WERI-Rb-1 (cell line): Measurements from ENCODE around the gene KRTAP9-2.
"Not testable (repeated sequence)": the region's sequence is repeated elsewhere in the genome, so short reads cannot be mapped to it uniquely, and the experiment has no call there.

Source experiments
- DNase-seq: peaks from one replicate; pipeline ENCODE4 v3.0.0-alpha.2; 2020
- H3K27ac ChIP-seq: fragments of 250-450 bp; sonication (Bioruptor Pico); 2 replicates; pipeline ENCODE4 v1.5.1; 2020; ENCODE audit warnings: mild to moderate bottlenecking, moderate library complexity
- H3K27me3 ChIP-seq: fragments of 250-450 bp; sonication (Bioruptor Pico); 2 replicates; pipeline ENCODE4 v1.5.1; 2021; ENCODE audit warnings: mild to moderate bottlenecking, low read depth, moderate library complexity; ENCODE audit not compliant: insufficient read depth, severe bottlenecking
- H3K36me3 ChIP-seq: fragments of 250-450 bp; sonication (Bioruptor Pico); 2 replicates; pipeline ENCODE4 v1.5.1; 2020; ENCODE audit warnings: mild to moderate bottlenecking, moderate library complexity
- H3K4me3 ChIP-seq: 2 replicates; pipeline ENCODE4 v1.5.1; 2011; ENCODE audit warnings: low read depth, mild to moderate bottlenecking, control low read depth, low read length
- H3K9me3 ChIP-seq: fragments of 250-450 bp; sonication (Bioruptor Pico); 2 replicates; pipeline ENCODE4 v1.5.1; 2021; ENCODE audit warnings: mild to moderate bottlenecking, moderate library complexity; ENCODE audit not compliant: severe bottlenecking
- TF ChIP-seq, protein P1 (sequence below): IDR thresholded peaks from 2 replicates; pipeline ENCODE4 v1.5.1; 2011; ENCODE audit warnings: low read depth, mild to moderate bottlenecking, control low read depth, inconsistent platforms, low read length

The KRTAP9-2 gene

DNA sequence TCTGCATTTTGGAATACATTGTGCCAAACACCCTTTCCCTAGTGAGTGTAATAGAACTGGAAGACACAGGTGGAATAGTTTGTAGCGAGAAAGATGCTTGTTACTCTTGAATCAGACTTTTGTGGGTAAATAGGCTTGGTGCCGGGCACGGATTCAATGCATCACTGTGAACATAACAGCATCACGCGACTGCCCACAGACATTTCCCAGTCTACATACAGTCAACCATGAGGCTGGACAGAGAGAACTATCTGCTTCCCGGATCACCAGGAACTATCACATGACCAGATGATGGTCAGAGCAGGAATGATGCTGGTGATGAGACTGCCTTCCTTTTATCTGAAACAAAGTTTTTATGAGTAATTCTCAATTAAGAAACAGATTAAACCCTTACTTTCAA lies 397 bp upstream of the KRTAP9-2 start:
- no peaks in the 10 kb centered on the region for H3K36me3 ChIP-seq
- H3K27me3 ChIP-seq: peaks cover 73% of the 10 kb centered on the region
- H3K9me3 ChIP-seq: no peaks in the 10 kb centered on the region
- H3K27ac ChIP-seq: no peak overlapping the region
- TF ChIP-seq, protein P1, sequence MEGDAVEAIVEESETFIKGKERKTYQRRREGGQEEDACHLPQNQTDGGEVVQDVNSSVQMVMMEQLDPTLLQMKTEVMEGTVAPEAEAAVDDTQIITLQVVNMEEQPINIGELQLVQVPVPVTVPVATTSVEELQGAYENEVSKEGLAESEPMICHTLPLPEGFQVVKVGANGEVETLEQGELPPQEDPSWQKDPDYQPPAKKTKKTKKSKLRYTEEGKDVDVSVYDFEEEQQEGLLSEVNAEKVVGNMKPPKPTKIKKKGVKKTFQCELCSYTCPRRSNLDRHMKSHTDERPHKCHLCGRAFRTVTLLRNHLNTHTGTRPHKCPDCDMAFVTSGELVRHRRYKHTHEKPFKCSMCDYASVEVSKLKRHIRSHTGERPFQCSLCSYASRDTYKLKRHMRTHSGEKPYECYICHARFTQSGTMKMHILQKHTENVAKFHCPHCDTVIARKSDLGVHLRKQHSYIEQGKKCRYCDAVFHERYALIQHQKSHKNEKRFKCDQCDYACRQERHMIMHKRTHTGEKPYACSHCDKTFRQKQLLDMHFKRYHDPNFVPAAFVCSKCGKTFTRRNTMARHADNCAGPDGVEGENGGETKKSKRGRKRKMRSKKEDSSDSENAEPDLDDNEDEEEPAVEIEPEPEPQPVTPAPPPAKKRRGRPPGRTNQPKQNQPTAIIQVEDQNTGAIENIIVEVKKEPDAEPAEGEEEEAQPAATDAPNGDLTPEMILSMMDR: no peak
- no peak for DNase-seq
- no peak overlapping the region for H3K4me3 ChIP-seq

DNA sequence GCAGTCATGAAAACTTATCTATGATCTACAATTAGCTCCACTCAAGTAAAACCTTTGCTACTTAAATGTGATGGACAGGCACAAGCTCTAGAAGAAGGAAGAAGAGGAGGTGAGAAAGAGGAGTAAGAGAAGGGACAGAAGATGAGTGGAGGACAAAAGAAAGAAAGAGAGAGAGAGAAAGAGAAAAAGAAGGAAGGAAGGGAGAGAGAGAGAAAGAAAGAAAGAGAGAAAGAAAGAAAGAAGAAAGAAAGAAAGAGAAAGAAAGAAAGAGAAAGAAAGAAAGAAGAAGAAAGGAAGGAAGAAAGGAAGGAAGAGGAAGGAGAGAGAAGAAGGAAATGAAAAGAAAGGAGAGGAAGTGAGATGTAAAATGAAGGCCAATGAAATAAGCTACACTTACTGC lies 3.6 kb downstream of the KRTAP9-2 start:
- DNase-seq: no peak
- Histone ChIP-seq H3K4me3 (no peak overlapping the region), H3K27me3 (peaks cover 80% of the 10 kb centered on the region)

GRCh38 chr17:41231731-41232130 lies 5.3 kb downstream of the KRTAP9-2 start:
- DNase-seq: no peak
- Histone ChIP-seq H3K9me3 (no peaks in the 10 kb centered on the region), H3K27ac (no peak overlapping the region), H3K27me3 (peaks cover 75% of the 10 kb centered on the region), H3K36me3 (no peaks in the 10 kb centered on the region), H3K4me3 (no peak overlapping the region)
- TF ChIP-seq, protein P1: no peak

More for the DNA sequence above, 3.6 kb downstream of the KRTAP9-2 start:
- Histone ChIP-seq H3K9me3 (no peaks in the 10 kb centered on the region), H3K36me3 (no peaks in the 10 kb centered on the region), H3K27ac (no peak overlapping the region)
- TF ChIP-seq, protein P1: no peak

DNA sequence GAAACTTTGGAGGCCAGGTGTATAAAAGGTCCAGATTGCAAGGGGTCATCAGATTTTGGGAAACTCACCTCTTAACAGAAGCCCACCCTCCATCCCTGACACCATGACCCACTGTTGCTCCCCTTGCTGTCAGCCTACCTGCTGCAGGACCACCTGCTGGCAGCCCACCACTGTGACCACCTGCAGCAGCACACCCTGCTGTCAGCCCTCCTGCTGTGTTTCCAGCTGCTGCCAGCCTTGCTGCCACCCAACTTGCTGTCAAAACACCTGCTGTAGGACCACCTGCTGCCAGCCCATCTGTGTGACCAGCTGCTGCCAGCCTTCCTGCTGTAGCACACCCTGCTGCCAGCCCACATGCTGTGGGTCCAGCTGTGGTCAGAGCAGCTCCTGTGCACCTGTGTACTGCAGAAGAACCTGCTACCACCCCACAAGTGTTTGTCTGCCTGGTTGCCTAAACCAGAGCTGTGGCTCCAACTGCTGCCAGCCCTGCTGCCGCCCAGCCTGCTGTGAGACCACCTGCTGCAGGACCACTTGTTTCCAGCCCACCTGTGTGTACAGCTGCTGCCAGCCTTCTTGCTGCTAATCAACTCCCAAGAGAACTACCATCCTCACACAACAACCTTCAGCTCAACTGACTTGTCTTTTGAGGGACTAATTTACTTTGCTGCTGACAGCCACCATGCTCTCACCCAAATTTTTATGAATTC lies 6.1 kb downstream of the KRTAP9-2 start, which contains the start of gene KRTAP9-3:
KRTAP9-3 (plus strand) TSS at position 51 of the 707 bp plus-strand sequence; CDS start at position 104, 53 bp downstream.
- not testable (repeated sequence) for DNase-seq, H3K9me3 ChIP-seq
- H3K27me3 ChIP-seq: peaks cover 75% of the 10 kb centered on the region

DNA sequence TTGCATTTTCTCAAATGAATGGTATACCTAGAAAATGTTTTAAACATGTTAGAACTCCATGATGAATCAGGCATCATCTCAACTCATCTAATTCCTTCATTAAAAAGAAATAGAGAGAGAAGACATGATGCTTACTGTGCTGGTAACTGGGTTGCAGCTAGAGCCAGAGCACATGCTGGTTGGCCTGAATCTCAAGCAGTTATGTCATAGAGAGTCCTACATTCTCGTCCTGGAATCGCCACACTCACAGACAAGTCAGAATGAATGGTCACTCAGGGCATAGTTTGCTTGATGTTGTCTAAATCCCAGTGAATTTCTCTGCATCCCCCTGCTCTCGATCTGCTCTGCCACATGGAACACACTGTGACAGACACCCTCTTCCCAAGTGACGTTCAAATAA lies 10.7 kb downstream of the KRTAP9-2 start:
- peaks cover 54% of the 10 kb centered on the region for H3K27me3 ChIP-seq
- DNase-seq, H3K9me3 ChIP-seq, H3K27ac ChIP-seq, H3K4me3 ChIP-seq, H3K36me3 ChIP-seq: not testable (repeated sequence)

More for the DNA sequence above, 6.1 kb downstream of the KRTAP9-2 start, which contains the start of gene KRTAP9-3:
- H3K27ac ChIP-seq, H3K36me3 ChIP-seq, H3K4me3 ChIP-seq: not testable (repeated sequence)

DNA sequence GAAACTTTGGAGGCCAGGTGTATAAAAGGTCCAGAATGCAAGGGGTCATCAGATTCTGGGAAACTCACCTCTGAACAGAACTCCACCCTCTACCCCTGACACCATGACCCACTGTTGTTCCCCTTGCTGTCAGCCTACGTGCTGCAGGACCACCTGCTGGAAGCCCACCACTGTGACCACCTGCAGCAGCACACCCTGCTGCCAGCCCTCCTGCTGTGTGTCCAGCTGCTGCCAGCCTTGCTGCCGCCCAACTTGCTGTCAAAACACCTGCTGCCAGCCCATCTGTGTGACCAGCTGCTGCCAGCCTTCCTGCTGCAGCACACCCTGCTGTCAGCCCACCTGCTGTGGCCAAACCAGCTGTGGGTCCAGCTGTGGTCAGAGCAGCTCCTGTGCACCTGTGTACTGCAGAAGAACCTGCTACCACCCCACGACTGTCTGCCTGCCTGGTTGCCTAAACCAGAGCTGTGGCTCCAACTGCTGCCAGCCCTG lies 11.5 kb downstream of the KRTAP9-2 start, which contains the start of gene KRTAP9-8:
KRTAP9-8 (plus strand) TSS at position 51 of the 489 bp plus-strand sequence; CDS start at position 104, 53 bp downstream.
- DNase-seq, H3K9me3 ChIP-seq, H3K27ac ChIP-seq, H3K36me3 ChIP-seq, H3K4me3 ChIP-seq: not testable (repeated sequence)
- H3K27me3 ChIP-seq: peaks cover 56% of the 10 kb centered on the region

DNA sequence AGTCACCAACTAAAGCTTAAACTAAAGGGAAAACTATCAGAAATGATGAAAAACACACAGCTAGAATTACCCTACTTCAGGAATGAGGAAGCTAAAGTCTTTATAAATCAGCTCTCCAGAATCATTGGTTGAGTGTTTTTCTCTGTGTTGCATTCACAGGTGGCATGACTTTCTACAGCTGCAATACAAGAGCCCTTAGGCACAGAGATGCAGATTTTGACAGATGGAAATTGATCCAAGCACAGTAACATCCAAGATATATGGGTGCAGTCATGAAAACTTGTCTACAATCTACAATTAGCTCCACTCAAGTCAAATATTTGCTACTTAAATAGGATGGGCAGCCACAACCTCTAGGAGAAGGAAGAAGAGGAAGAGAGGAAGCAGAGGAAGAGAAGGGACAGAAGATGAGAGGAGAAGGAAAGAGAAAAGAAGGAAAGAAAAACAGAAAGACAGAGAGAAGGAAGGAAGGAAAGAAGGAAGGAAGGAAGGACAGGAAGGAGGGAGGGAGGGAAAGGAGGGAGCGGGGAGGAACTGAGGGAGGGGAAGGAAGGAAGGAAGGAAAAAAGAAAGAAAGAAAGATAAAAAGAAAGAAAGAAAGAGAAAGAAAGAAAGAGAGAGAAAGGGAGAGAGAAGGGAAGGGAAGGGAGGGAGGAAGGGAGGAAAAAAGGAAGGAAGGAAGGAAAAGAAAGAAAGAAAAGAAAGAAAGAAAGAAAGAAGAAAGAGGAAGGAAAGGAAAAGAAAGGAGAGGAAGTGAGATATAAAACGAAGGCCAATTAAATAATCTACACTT lies 20.7 kb downstream of the KRTAP9-2 start:
- not testable (repeated sequence) for H3K9me3 ChIP-seq, DNase-seq, H3K27ac ChIP-seq, H3K36me3 ChIP-seq, H3K4me3 ChIP-seq
- H3K27me3 ChIP-seq: peaks cover 37% of the 10 kb centered on the region

DNA sequence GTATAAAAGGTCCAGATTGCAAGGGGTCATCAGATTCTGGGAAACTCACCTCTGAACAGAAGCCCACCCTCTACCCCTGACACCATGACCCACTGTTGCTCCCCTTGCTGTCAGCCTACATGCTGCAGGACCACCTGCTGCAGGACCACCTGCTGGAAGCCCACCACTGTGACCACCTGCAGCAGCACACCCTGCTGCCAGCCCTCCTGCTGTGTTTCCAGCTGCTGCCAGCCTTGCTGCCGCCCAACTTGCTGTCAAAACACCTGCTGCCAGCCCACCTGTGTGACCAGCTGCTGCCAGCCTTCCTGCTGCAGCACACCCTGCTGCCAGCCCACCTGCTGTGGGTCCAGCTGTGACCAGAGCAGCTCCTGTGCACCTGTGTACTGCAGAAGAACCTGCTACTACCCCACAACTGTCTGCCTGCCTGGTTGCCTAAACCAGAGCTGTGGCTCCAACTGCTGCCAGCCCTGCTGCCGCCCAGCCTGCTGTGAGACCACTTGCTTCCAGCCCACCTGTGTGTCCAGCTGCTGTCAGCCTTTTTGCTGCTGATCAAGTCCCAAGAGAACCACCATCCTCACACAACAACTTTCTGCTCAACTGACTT lies 23.3 kb downstream of the KRTAP9-2 start, which contains the start of gene KRTAP9-4:
KRTAP9-4 (plus strand) TSS at position 51 of the 604 bp plus-strand sequence; CDS start at position 85, 34 bp downstream.
- peaks cover 51% of the 10 kb centered on the region for H3K27me3 ChIP-seq
- H3K4me3 ChIP-seq, H3K9me3 ChIP-seq, DNase-seq, H3K36me3 ChIP-seq, H3K27ac ChIP-seq: not testable (repeated sequence)
